GM23338 (cell line): ENCODE measurements around the gene PKNOX2.

Experiments used
- CREB1 ChIP-seq: fragments of 250-450 bp; sonication (Bioruptor Pico); IDR thresholded peaks from 2 replicates; pipeline ENCODE4 v1.5.0; 2020; ENCODE audit warnings: low read depth, mild to moderate bottlenecking, moderate library complexity
- CTCF ChIP-seq, 2 experiments: fragments of 200-600 bp in 1 of 2; sonication (generic) in 1 of 2; conservative IDR thresholded peaks; 2 replicates each; pipeline versions ENCODE4 v1.5.1 to v1.6.1; 2016 to 2017; ENCODE audit warnings: antibody characterized with exemption in 2 of 2, low read depth in 2 of 2, mild to moderate bottlenecking in 2 of 2, moderate library complexity in 1 of 2
- ETS1 ChIP-seq: IDR thresholded peaks from 2 replicates; pipeline ENCODE4 v1.6.1; 2016; ENCODE audit warnings: antibody characterized with exemption
- EZH2 ChIP-seq: fragments of 200-600 bp; sonication (generic); IDR thresholded peaks from one replicate; pipeline ENCODE4 v1.8.0; 2017; ENCODE audit warnings: antibody characterized with exemption, mild to moderate bottlenecking, low read depth; ENCODE audit not compliant: unreplicated experiment
- EZH2phosphoT487 ChIP-seq: fragments of 200-600 bp; sonication (generic); IDR thresholded peaks from one replicate; pipeline ENCODE4 v1.8.1; 2018; ENCODE audit warnings: antibody characterized with exemption; ENCODE audit not compliant: unreplicated experiment
- JUNB ChIP-seq: IDR thresholded peaks from one replicate; pipeline ENCODE4 v1.6.1; 2016; ENCODE audit warnings: antibody characterized with exemption; ENCODE audit not compliant: unreplicated experiment
- NANOG ChIP-seq: IDR thresholded peaks from 2 replicates; pipeline ENCODE4 v1.6.1; 2016; ENCODE audit warnings: antibody characterized with exemption, borderline replicate concordance
- POLR2AphosphoS5 ChIP-seq: IDR thresholded peaks from 2 replicates; pipeline ENCODE4 v1.6.1; 2016; ENCODE audit warnings: antibody characterized with exemption, low read depth
- REST ChIP-seq: IDR thresholded peaks from one replicate; pipeline ENCODE4 v1.6.1; 2018; ENCODE audit warnings: antibody characterized with exemption; ENCODE audit not compliant: unreplicated experiment
- ZNF114 ChIP-seq: fragments of 250-450 bp; sonication (Bioruptor Pico); IDR thresholded peaks from 2 replicates; pipeline ENCODE4 v1.5.0; 2020; ENCODE audit warnings: mild to moderate bottlenecking, moderate library complexity
- ZNF331 ChIP-seq: fragments of 250-450 bp; sonication (Bioruptor Pico); IDR thresholded peaks from 2 replicates; pipeline ENCODE4 v1.5.0; 2020; ENCODE audit warnings: low read depth, mild to moderate bottlenecking, moderate library complexity
- ZNF462 ChIP-seq: fragments of 250-450 bp; sonication (Bioruptor Pico); IDR thresholded peaks from 2 replicates; pipeline ENCODE4 v1.5.0; 2020; ENCODE audit warnings: mild to moderate bottlenecking, moderate library complexity

- TF ChIP-seq EZH2 (no peak), EZH2phosphoT487 (no peak), POLR2AphosphoS5 (no peak), CTCF (conservative IDR thresholded peaks at IDR 0.05; ENCODE audit: low read depth in 2 of 2) (no peak), REST (no peak), CREB1 (no peak), NANOG (no peak), ZNF331 (CRISPR knock-in tag) (no peak), ZNF462 (CRISPR knock-in tag) (no peak), ETS1 (no peak), ZNF114 (no peak), JUNB (no peak)
Measured at GRCh38 chr11:125342281-125342930, 177.9 kb downstream of the PKNOX2 start.
